ENCODE measurements around the gene P4HA2. TPM values are rescaled to one million over a fixed set of nuclear protein-coding genes. Genes with fewer than 3 reads are reported as not detected.

The P4HA2 gene
- total RNA-seq, 1 donor from 2014 or later, result 104 TPM

DNA sequence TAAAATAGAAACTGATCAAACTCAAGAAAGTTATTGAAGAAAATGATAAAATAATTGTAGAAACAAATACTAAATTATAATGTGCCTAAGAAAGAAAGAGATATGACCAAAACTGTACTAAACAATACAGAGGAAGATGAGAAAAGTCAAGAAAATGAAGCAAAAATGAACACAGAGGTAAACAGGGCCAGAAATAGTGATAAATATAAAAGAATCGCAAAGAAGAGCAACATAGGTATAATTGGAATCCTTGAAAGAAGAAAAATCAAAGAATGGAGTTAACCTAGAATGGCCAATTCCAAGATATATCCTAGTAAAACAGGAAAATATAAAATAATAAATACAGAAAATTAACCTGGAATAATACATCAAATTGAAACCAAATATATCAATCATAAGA, 84.5 kb downstream of the P4HA2 start:
- H3K36me3 Mint-ChIP-seq (ENCODE audit: unreplicated experiment), result peaks cover 2% of the 10 kb centered on the region

GRCh38 chr5:132142459-132142858, 85.2 kb downstream of the P4HA2 start:
- peaks cover 39% of the 10 kb centered on the region for H3K9me3 Mint-ChIP-seq (ENCODE audit: unreplicated experiment)
- no peak overlapping the region for H3K27ac Mint-ChIP-seq (ENCODE audit: unreplicated experiment)
- peaks cover 2% of the 10 kb centered on the region for H3K36me3 Mint-ChIP-seq (ENCODE audit: unreplicated experiment)
- TF ChIP-seq, protein P1, sequence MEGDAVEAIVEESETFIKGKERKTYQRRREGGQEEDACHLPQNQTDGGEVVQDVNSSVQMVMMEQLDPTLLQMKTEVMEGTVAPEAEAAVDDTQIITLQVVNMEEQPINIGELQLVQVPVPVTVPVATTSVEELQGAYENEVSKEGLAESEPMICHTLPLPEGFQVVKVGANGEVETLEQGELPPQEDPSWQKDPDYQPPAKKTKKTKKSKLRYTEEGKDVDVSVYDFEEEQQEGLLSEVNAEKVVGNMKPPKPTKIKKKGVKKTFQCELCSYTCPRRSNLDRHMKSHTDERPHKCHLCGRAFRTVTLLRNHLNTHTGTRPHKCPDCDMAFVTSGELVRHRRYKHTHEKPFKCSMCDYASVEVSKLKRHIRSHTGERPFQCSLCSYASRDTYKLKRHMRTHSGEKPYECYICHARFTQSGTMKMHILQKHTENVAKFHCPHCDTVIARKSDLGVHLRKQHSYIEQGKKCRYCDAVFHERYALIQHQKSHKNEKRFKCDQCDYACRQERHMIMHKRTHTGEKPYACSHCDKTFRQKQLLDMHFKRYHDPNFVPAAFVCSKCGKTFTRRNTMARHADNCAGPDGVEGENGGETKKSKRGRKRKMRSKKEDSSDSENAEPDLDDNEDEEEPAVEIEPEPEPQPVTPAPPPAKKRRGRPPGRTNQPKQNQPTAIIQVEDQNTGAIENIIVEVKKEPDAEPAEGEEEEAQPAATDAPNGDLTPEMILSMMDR (IDR thresholded peaks at IDR 0.05), result no peak
- peaks cover 49% of the 10 kb centered on the region for H3K27me3 Mint-ChIP-seq (ENCODE audit: unreplicated experiment)
- DNase-seq (ENCODE audit: extremely low spot score, unreplicated experiment), result no peak
- no peaks in the 10 kb centered on the region for H3K4me1 Mint-ChIP-seq (ENCODE audit: unreplicated experiment)
- H3K4me3 Mint-ChIP-seq (ENCODE audit: unreplicated experiment), result no peak overlapping the region

More for the DNA sequence above, 84.5 kb downstream of the P4HA2 start:
- H3K27me3 Mint-ChIP-seq (ENCODE audit: unreplicated experiment), result peaks cover 52% of the 10 kb centered on the region
- no peak for DNase-seq (ENCODE audit: extremely low spot score, unreplicated experiment)
- H3K9me3 Mint-ChIP-seq (ENCODE audit: unreplicated experiment), result peaks cover 39% of the 10 kb centered on the region
- no peaks in the 10 kb centered on the region for H3K4me1 Mint-ChIP-seq (ENCODE audit: unreplicated experiment)
- no peak overlapping the region for H3K4me3 Mint-ChIP-seq (ENCODE audit: unreplicated experiment)
- TF ChIP-seq, protein P1 (IDR thresholded peaks at IDR 0.05), result no peak
- H3K27ac Mint-ChIP-seq (ENCODE audit: unreplicated experiment), result no peak overlapping the region

Small RNA genes within 50 kb of the gene (microRNA-seq; reads per million reads assigned to microRNA genes)
- not detected for gene MIR6830 (ENCODE audit: unreplicated experiment)

Other genes starting within 250 kb of the P4HA2 start
- not detected in 2 replicates for gene ACSL6, start 216.2 kb downstream of the P4HA2 start, total RNA-seq
- not detected in 2 replicates for gene IL3, start 167.2 kb downstream of the P4HA2 start, total RNA-seq
- not detected in 2 replicates for gene CSF2, start 154.1 kb downstream of the P4HA2 start, total RNA-seq
- gene PDLIM4, start 29.8 kb upstream of the P4HA2 start, total RNA-seq, result 42.7 and 47.8 TPM in 2 replicates
- 1.4 and 2.5 TPM in 2 replicates for gene SLC22A4, start 66.5 kb upstream of the P4HA2 start, total RNA-seq
- gene SLC22A5, start 141.9 kb upstream of the P4HA2 start, total RNA-seq, result 6.7 and 9.1 TPM in 2 replicates

Data from osteocyte (in vitro differentiated cells).